ENCODE data around the gene DIS3L2. TPM values are rescaled to one million over a fixed set of nuclear protein-coding genes. Genes with fewer than 3 reads are reported as not detected.

The DIS3L2 gene
- total RNA-seq, 1 donor = 30.7 TPM

- peak; percentile 88 for DNase-seq (ENCODE audit: low read depth)
- H3K4me3 ChIP-seq (ENCODE audit: low read depth, low read length) = peak overlapping the region; percentile 51
- peak; percentile 70 for TF ChIP-seq CTCF (IDR thresholded peaks at IDR 0.05; ENCODE audit: insufficient read depth, low read depth, low read length)
Measured at GRCh38 chr2:231925303-231926179, 36.0 kb upstream of the DIS3L2 start.

DNA sequence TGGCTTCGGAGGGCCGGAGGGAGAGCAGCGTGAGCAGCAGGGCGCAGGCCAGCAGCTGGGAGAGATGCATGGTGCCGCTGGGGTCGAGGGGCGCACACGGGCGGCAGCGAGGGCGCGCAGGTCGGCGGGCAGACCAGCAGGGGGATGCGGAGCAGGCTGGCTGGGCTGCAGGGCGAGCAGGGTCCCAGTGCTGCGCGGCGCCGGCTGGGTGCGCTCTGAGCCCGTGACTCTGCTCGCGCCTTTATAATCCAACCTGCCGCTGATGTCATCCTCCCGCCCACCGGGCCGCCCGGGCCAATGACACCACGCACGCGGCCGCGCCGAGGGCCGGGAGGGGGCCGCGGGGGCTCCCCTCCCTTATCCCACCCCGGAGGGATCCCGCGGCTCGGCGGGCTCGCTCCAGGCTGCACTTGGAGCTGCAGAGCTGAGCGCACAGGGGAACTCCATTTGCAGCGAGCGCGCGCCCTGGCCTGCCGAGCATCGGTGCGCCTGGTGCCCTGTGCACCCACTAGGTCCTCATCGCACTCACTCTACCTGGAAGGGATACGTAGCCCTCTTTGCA lies 35.3 kb upstream of the DIS3L2 start, which contains the start of gene NPPC:
Gene NPPC (minus strand): TSS at position 217 of the 562 bp plus-strand sequence. CDS start 147 bp downstream, at position 70.
- peak; percentile 26 for TF ChIP-seq CTCF (IDR thresholded peaks at IDR 0.05; ENCODE audit: insufficient read depth, low read depth, low read length)
- peak; percentile 50 for DNase-seq (ENCODE audit: low read depth)
- peak within 1 kb of the TSS; percentile 51 for H3K4me3 ChIP-seq (ENCODE audit: low read depth, low read length)

DNA sequence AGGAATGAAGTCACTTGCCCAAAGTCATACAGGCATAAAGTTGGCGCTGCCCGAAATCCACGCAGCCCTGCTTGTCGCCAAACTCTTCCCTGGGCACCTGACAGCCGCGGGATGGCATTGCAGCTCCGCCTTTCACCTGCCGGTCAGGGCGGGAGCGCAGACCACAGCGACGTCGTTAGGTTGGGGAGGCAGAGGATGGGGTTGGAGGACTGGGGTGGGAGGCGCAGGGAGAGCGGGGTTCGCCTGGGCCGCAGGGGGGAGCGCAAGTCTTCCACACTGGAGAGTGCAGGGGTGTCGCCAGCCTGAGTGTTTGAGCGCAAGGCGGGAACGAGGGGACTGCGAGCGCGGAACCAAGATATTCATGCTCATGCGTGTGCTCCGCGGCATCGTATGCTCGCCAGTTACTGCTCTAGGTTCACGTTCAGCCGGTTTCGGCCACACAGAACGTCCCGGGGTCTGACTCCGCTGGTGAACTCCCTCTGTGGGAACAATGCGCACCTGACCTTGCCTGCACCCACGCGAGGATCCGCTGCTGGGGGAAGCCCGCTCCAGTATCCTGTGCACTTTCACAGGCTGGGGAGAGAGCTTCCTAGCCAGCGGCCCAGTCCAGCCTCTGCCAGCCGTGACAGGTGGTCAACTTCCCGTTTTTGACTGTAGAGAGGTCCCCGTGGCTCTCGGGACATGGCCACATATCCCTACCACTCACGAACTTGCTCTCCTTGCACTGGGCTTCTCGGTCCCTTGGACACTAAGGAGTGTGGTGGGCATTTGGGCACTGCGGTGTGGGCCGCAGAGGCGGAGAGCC lies 34.5 kb upstream of the DIS3L2 start:
- no peak for DNase-seq (ENCODE audit: low read depth)
- TF ChIP-seq CTCF (IDR thresholded peaks at IDR 0.05; ENCODE audit: insufficient read depth, low read depth, low read length) = no peak
- peak overlapping the region; percentile 51 for H3K4me3 ChIP-seq (ENCODE audit: low read depth, low read length)

GRCh38 chr2:231927566-231927890 lies 34.0 kb upstream of the DIS3L2 start:
- TF ChIP-seq CTCF (IDR thresholded peaks at IDR 0.05; ENCODE audit: insufficient read depth, low read depth, low read length) = no peak
- no peak for DNase-seq (ENCODE audit: low read depth)
- no peak overlapping the region for H3K4me3 ChIP-seq (ENCODE audit: low read depth, low read length)

GRCh38 chr2:231928481-231928880 lies 33.0 kb upstream of the DIS3L2 start:
- TF ChIP-seq CTCF (IDR thresholded peaks at IDR 0.05; ENCODE audit: insufficient read depth, low read depth, low read length) = peak; percentile 8
- DNase-seq (ENCODE audit: low read depth) = no peak
- no peak overlapping the region for H3K4me3 ChIP-seq (ENCODE audit: low read depth, low read length)

GRCh38 chr2:231928901-231929725 lies 32.4 kb upstream of the DIS3L2 start:
- DNase-seq (ENCODE audit: low read depth) = no peak
- TF ChIP-seq CTCF (IDR thresholded peaks at IDR 0.05; ENCODE audit: insufficient read depth, low read depth, low read length) = no peak
- no peak overlapping the region for H3K4me3 ChIP-seq (ENCODE audit: low read depth, low read length)

Measured in fibroblast of villous mesenchyme (primary cell).